Trophoblast cell (in vitro differentiated cells and primary cell): ENCODE data around the gene TNFSF18.

Source experiments
- DNase-seq, 2 donors: peaks; one replicate each; pipeline ENCODE4 v3.0.0-alpha.2; 2016
- H2AFZ ChIP-seq: 2 replicates; pipeline ENCODE4 v1.6.1; 2013; ENCODE audit warnings: low read length, moderate library complexity, mild to moderate bottlenecking; ENCODE audit not compliant: insufficient read depth, poor library complexity
- H2AK5ac ChIP-seq: 2 replicates; pipeline ENCODE4 v1.6.1; 2013; ENCODE audit warnings: mild to moderate bottlenecking, low read length
- H2BK120ac ChIP-seq: 2 replicates; pipeline ENCODE4 v1.6.1; 2013; ENCODE audit warnings: low read length, mild to moderate bottlenecking, moderate library complexity; ENCODE audit not compliant: insufficient read depth, poor library complexity
- H2BK12ac ChIP-seq: 2 replicates; pipeline ENCODE4 v1.6.1; 2013; ENCODE audit warnings: mild to moderate bottlenecking, low read length, moderate library complexity
- H2BK5ac ChIP-seq: 2 replicates; pipeline ENCODE4 v1.6.1; 2013; ENCODE audit warnings: low read length, low read depth, moderate library complexity, mild to moderate bottlenecking; ENCODE audit not compliant: poor library complexity
- H3K14ac ChIP-seq: 2 replicates; pipeline ENCODE4 v1.6.1; 2013; ENCODE audit warnings: mild to moderate bottlenecking, low read length
- H3K18ac ChIP-seq: 2 replicates; pipeline ENCODE4 v1.6.1; 2013; ENCODE audit warnings: mild to moderate bottlenecking, low read length
- H3K23ac ChIP-seq: 2 replicates; pipeline ENCODE4 v1.6.1; 2013; ENCODE audit warnings: low read length
- H3K27ac ChIP-seq: 2 replicates; pipeline ENCODE4 v1.5.1; 2013; ENCODE audit warnings: low read depth, mild to moderate bottlenecking, inconsistent platforms, low read length, moderate library complexity
- H3K27me3 ChIP-seq: 2 replicates; pipeline ENCODE4 v1.6.1; 2013; ENCODE audit warnings: inconsistent platforms, mild to moderate bottlenecking, low read length, moderate library complexity; ENCODE audit not compliant: insufficient read depth
- H3K36me3 ChIP-seq, 2 experiments: 1 replicate in 1 of 2; 2 replicates in 1 of 2; pipeline ENCODE4 v1.6.1; 2013; ENCODE audit warnings: low read length in 2 of 2, mild to moderate bottlenecking in 2 of 2, moderate library complexity in 1 of 2; ENCODE audit not compliant: insufficient read depth in 2 of 2, control insufficient read depth in 1 of 2
- H3K4ac ChIP-seq: 2 replicates; pipeline ENCODE4 v1.6.1; 2013; ENCODE audit warnings: low read depth, mild to moderate bottlenecking, low read length, moderate library complexity
- H3K4me1 ChIP-seq, 2 experiments: 1 replicate in 1 of 2; 2 replicates in 1 of 2; pipeline ENCODE4 v1.6.1; 2013; ENCODE audit warnings: low read length in 2 of 2, mild to moderate bottlenecking in 2 of 2, moderate library complexity in 1 of 2; ENCODE audit not compliant: insufficient read depth in 2 of 2, control insufficient read depth in 1 of 2
- H3K4me2 ChIP-seq: 2 replicates; pipeline ENCODE4 v1.6.1; 2013; ENCODE audit warnings: inconsistent platforms, mild to moderate bottlenecking, low read length, moderate library complexity
- H3K4me3 ChIP-seq: 2 replicates; pipeline ENCODE4 v1.5.1; 2013; ENCODE audit warnings: mild to moderate bottlenecking, low read depth, low read length, inconsistent platforms
- H3K79me1 ChIP-seq: one replicate; pipeline ENCODE4 v1.6.1; 2013; ENCODE audit warnings: low read length
- H3K79me2 ChIP-seq: 2 replicates; pipeline ENCODE4 v1.6.1; 2013; ENCODE audit warnings: low read length, mild to moderate bottlenecking; ENCODE audit not compliant: control insufficient read depth, insufficient read depth, poor library complexity
- H3K9ac ChIP-seq: 2 replicates; pipeline ENCODE4 v1.6.1; 2013; ENCODE audit warnings: mild to moderate bottlenecking, low read length
- H3K9me3 ChIP-seq: 2 replicates; pipeline ENCODE4 v1.6.1; 2013; ENCODE audit warnings: low read depth, mild to moderate bottlenecking, control low read depth, inconsistent platforms, low read length; ENCODE audit not compliant: insufficient read depth
- H4K12ac ChIP-seq: 2 replicates; pipeline ENCODE4 v1.6.1; 2013; ENCODE audit warnings: low read depth, mild to moderate bottlenecking, low read length, moderate library complexity
- H4K8ac ChIP-seq: 2 replicates; pipeline ENCODE4 v1.6.1; 2013; ENCODE audit warnings: low read depth, mild to moderate bottlenecking, low read length, moderate library complexity
- H4K91ac ChIP-seq: one replicate; pipeline ENCODE4 v1.6.1; 2013; ENCODE audit warnings: low read depth, mild to moderate bottlenecking, low read length, moderate library complexity
- WGBS: extraction: QIAGEN DNeasy Blood & Tissue Kit; methylation state at CpG from one replicate; pipeline ENCODE4 v1.1.7; 2013; ENCODE audit warnings: missing lambda C conversion rate; ENCODE audit not compliant: insufficient read length, insufficient coverage; ENCODE audit errors: extremely low coverage; 5-methylcytosine and 5-hydroxymethylcytosine counted together

Gene TNFSF18

DNA sequence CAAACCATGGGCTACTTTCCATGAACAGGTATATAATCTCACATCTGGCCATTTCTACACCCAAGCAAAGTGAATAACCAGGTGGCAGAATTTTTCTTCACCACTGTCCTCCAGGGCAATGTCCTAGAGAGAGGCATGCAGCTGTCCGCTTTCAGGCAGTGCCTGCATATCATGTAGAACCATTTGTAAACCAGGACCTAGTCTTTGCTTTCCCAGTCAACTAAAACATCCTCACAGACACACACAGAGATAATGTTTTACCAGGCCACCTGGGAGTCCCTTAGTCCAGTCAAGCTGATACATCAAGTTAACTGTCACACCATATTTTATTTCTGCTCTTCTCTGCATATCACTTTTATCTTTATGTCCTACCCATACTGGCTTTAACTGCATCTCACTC, 26.2 kb downstream of the TNFSF18 start:
- Histone ChIP-seq H3K4me2 (no peak overlapping the region), H2AK5ac (no peak overlapping the region), H2AFZ (no peak overlapping the region), H3K27ac (no peak overlapping the region), H4K8ac (no peak overlapping the region), H3K9ac (no peak overlapping the region), H3K4me1 (no peaks in the 10 kb centered on the region), H3K14ac (no peak overlapping the region), H2BK12ac (no peak overlapping the region), H3K79me1 (no peaks in the 10 kb centered on the region), H3K18ac (no peak overlapping the region), H3K79me2 (no peaks in the 10 kb centered on the region), H3K36me3 (no peaks in the 10 kb centered on the region), H3K27me3 (no peaks in the 10 kb centered on the region), H3K4ac (no peak overlapping the region), H3K4me3 (no peak overlapping the region), H4K12ac (no peak overlapping the region), H2BK120ac (no peak overlapping the region), H4K91ac (no peak overlapping the region), H2BK5ac (no peak overlapping the region), H3K9me3 (peaks cover 1% of the 10 kb centered on the region), H3K23ac (no peak overlapping the region)
- no peak for DNase-seq
- no CpG with 5 or more reads among the region's 1 CpG for WGBS

GRCh38 chr1:173023343-173023742, 27.4 kb downstream of the TNFSF18 start:
- no peak overlapping the region for H3K23ac ChIP-seq
- no peak overlapping the region for H4K8ac ChIP-seq
- no CpG with 5 or more reads among the region's 3 CpGs for WGBS
- H2AFZ ChIP-seq, result no peak overlapping the region
- no peaks in the 10 kb centered on the region for H3K79me2 ChIP-seq
- H3K9me3 ChIP-seq, result peaks cover 1% of the 10 kb centered on the region
- H4K12ac ChIP-seq, result no peak overlapping the region
- no peak overlapping the region for H3K14ac ChIP-seq
- H2BK12ac ChIP-seq, result no peak overlapping the region
- no peak for DNase-seq
- H3K79me1 ChIP-seq, result no peaks in the 10 kb centered on the region
- no peak overlapping the region for H3K4ac ChIP-seq
- no peak overlapping the region for H2AK5ac ChIP-seq
- H3K36me3 ChIP-seq, result no peaks in the 10 kb centered on the region
- H3K27me3 ChIP-seq, result no peaks in the 10 kb centered on the region
- H3K4me2 ChIP-seq, result no peak overlapping the region
- no peak overlapping the region for H2BK120ac ChIP-seq
- no peaks in the 10 kb centered on the region for H3K4me1 ChIP-seq
- H3K18ac ChIP-seq, result no peak overlapping the region
- H3K9ac ChIP-seq, result no peak overlapping the region
- H3K4me3 ChIP-seq, result no peak overlapping the region
- no peak overlapping the region for H2BK5ac ChIP-seq
- H4K91ac ChIP-seq, result no peak overlapping the region
- no peak overlapping the region for H3K27ac ChIP-seq

GRCh38 chr1:173020138-173020750, 30.5 kb downstream of the TNFSF18 start:
- no peak overlapping the region for H2BK5ac ChIP-seq
- no peaks in the 10 kb centered on the region for H3K79me1 ChIP-seq
- no peak overlapping the region for H3K4me3 ChIP-seq
- H3K27me3 ChIP-seq, result no peaks in the 10 kb centered on the region
- no peak overlapping the region for H2AFZ ChIP-seq
- H4K8ac ChIP-seq, result no peak overlapping the region
- no peak for DNase-seq
- no peak overlapping the region for H3K18ac ChIP-seq
- no peak overlapping the region for H2BK12ac ChIP-seq
- H3K9ac ChIP-seq, result no peak overlapping the region
- no peak overlapping the region for H3K4ac ChIP-seq
- no peak overlapping the region for H4K91ac ChIP-seq
- H2AK5ac ChIP-seq, result no peak overlapping the region
- H3K9me3 ChIP-seq, result peaks cover 1% of the 10 kb centered on the region
- no peak overlapping the region for H3K23ac ChIP-seq
- no peak overlapping the region for H3K4me2 ChIP-seq
- H3K36me3 ChIP-seq, result no peaks in the 10 kb centered on the region
- no CpG with 5 or more reads among the region's 5 CpGs for WGBS
- H3K14ac ChIP-seq, result no peak overlapping the region
- H4K12ac ChIP-seq, result no peak overlapping the region
- no peak overlapping the region for H3K27ac ChIP-seq
- H3K79me2 ChIP-seq, result no peaks in the 10 kb centered on the region
- no peak overlapping the region for H2BK120ac ChIP-seq
- no peaks in the 10 kb centered on the region for H3K4me1 ChIP-seq

DNA sequence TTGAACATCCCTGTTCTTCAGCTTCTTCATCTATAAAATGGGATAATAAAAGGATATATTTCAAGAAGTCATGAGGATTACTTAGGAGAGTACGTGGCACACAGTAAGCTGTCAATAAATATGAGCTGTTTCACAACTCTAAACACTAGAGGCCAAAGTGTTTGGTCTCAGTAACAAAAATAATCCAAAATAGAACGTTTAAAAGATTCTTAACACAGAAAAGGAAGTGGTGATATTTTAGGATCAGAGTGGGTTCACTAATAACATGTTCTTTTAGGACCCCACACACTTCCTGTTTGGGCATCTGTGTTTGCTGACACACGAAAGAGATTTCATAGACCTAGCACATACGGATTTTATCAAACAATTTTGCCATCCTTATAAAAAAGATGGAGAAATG, 32.9 kb downstream of the TNFSF18 start:
- H3K4me3 ChIP-seq, result no peak overlapping the region
- no peak overlapping the region for H4K12ac ChIP-seq
- H3K9me3 ChIP-seq, result no peaks in the 10 kb centered on the region
- no peak overlapping the region for H3K18ac ChIP-seq
- H2BK120ac ChIP-seq, result no peak overlapping the region
- no peak overlapping the region for H3K4ac ChIP-seq
- no peaks in the 10 kb centered on the region for H3K27me3 ChIP-seq
- no peak overlapping the region for H3K23ac ChIP-seq
- no peak overlapping the region for H3K27ac ChIP-seq
- H3K14ac ChIP-seq, result no peak overlapping the region
- H4K8ac ChIP-seq, result no peak overlapping the region
- no peak for DNase-seq
- no peaks in the 10 kb centered on the region for H3K79me2 ChIP-seq
- no peak overlapping the region for H4K91ac ChIP-seq
- no peak overlapping the region for H2BK12ac ChIP-seq
- H3K79me1 ChIP-seq, result no peaks in the 10 kb centered on the region
- no CpG with 5 or more reads among the region's 4 CpGs for WGBS
- H2BK5ac ChIP-seq, result no peak overlapping the region
- H2AK5ac ChIP-seq, result no peak overlapping the region
- H3K9ac ChIP-seq, result no peak overlapping the region
- H3K36me3 ChIP-seq, result no peaks in the 10 kb centered on the region
- no peak overlapping the region for H2AFZ ChIP-seq
- H3K4me1 ChIP-seq, result no peaks in the 10 kb centered on the region
- no peak overlapping the region for H3K4me2 ChIP-seq
